WTC11 (cell line): Measurements from ENCODE around the gene YIF1A. TPM values are rescaled to one million over a fixed set of nuclear protein-coding genes. Genes with fewer than 3 reads are reported as not detected.

ENCODE experiments used
- ATAC-seq: fragments of 200-7000 bp; cut with Tn5 transposase; 2 replicates; pipeline ENCODE4 v1.10.0; 2021; ENCODE audit warnings: mild to moderate bottlenecking, moderate library complexity
- CTCF ChIA-PET: fragments of 300-600 bp; sonication (Branson Sonifier 250); formaldehyde crosslinking; loops from one replicate; lab custom pipeline; 2021; ENCODE audit warnings: antibody characterized with exemption; lab: Charles Lee
- POLR2A ChIA-PET: fragments of 350-600 bp; sonication (Branson Sonifier 250); formaldehyde crosslinking; loops from one replicate; lab custom pipeline; 2021; ENCODE audit warnings: antibody characterized with exemption; lab: Charles Lee
- DNase-seq: peaks from one replicate; pipeline ENCODE4 v3.0.0; 2021; ENCODE audit warnings: low spot score
- H3K27ac Mint-ChIP-seq: 2 replicates; pipeline ENCODE4 v1.8.0; 2021; ENCODE audit warnings: mixed read lengths
- H3K27me3 Mint-ChIP-seq: 2 replicates; pipeline ENCODE4 v1.8.0; 2021; ENCODE audit warnings: low read depth, mild to moderate bottlenecking, moderate library complexity, mixed read lengths
- H3K36me3 Mint-ChIP-seq: 2 replicates; pipeline ENCODE4 v1.8.0; 2021; ENCODE audit warnings: mixed read lengths
- H3K4me1 Mint-ChIP-seq: 2 replicates; pipeline ENCODE4 v1.8.0; 2022; ENCODE audit warnings: mixed read lengths
- H3K4me3 Mint-ChIP-seq: 2 replicates; pipeline ENCODE4 v1.8.0; 2021; ENCODE audit warnings: mild to moderate bottlenecking, moderate library complexity, mixed read lengths
- H3K9me3 Mint-ChIP-seq: 2 replicates; pipeline ENCODE4 v1.8.0; 2021; ENCODE audit warnings: mixed read lengths
- ATF1 ChIP-seq: sonication (generic); formaldehyde crosslinking; IDR thresholded peaks from 2 replicates; pipeline ENCODE4 v1.8.1; 2023; ENCODE audit warnings: mild to moderate bottlenecking, moderate library complexity, missing genetic modification reagents
- EMX1 ChIP-seq: fragments of 250-450 bp; sonication (Bioruptor Pico); IDR thresholded peaks from 2 replicates; pipeline ENCODE4 v1.8.0; 2021; ENCODE audit warnings: mild to moderate bottlenecking
- ERG ChIP-seq: fragments of 250-450 bp; sonication (Bioruptor Pico); IDR thresholded peaks from 2 replicates; pipeline ENCODE4 v1.8.0; 2021; ENCODE audit warnings: mild to moderate bottlenecking
- GRHL2 ChIP-seq: fragments of 250-450 bp; sonication (Bioruptor Pico); IDR thresholded peaks from 2 replicates; pipeline ENCODE4 v1.8.0; 2022; ENCODE audit warnings: mild to moderate bottlenecking, moderate library complexity; ENCODE audit not compliant: insufficient replicate concordance, severe bottlenecking
- JUN ChIP-seq: sonication (generic); formaldehyde crosslinking; IDR thresholded peaks from 2 replicates; pipeline ENCODE4 v1.8.0; 2023; ENCODE audit warnings: mild to moderate bottlenecking, missing genetic modification reagents
- KAT7 ChIP-seq: sonication (generic); formaldehyde crosslinking; IDR thresholded peaks from 2 replicates; pipeline ENCODE4 v1.8.1; 2023; ENCODE audit warnings: missing genetic modification reagents, mild to moderate bottlenecking, borderline replicate concordance
- NR2C2 ChIP-seq: sonication (generic); formaldehyde crosslinking; IDR thresholded peaks from 2 replicates; pipeline ENCODE4 v1.8.0; 2022; ENCODE audit warnings: mild to moderate bottlenecking, missing genetic modification reagents
- NR3C1 ChIP-seq: sonication (generic); formaldehyde crosslinking; conservative IDR thresholded peaks from 2 replicates; pipeline ENCODE4 v1.8.1; 2023; ENCODE audit warnings: low read depth, mild to moderate bottlenecking, missing genetic modification reagents
- PRDM15 ChIP-seq: sonication (generic); formaldehyde crosslinking; IDR thresholded peaks from 2 replicates; pipeline ENCODE4 v1.8.0; 2022; ENCODE audit warnings: missing genetic modification reagents
- PRRX2 ChIP-seq: fragments of 250-450 bp; sonication (Bioruptor Pico); IDR thresholded peaks from 2 replicates; pipeline ENCODE4 v1.8.0; 2021; ENCODE audit warnings: mild to moderate bottlenecking
- SMAD4 ChIP-seq: sonication (generic); formaldehyde crosslinking; IDR thresholded peaks from 2 replicates; pipeline ENCODE4 v1.8.0; 2022; ENCODE audit warnings: mild to moderate bottlenecking, missing genetic modification reagents
- SOX15 ChIP-seq: fragments of 250-450 bp; sonication (Bioruptor Pico); IDR thresholded peaks from 2 replicates; pipeline ENCODE4 v1.9.0; 2021; ENCODE audit warnings: mild to moderate bottlenecking
- SP1 ChIP-seq: sonication (generic); formaldehyde crosslinking; conservative IDR thresholded peaks from 2 replicates; pipeline ENCODE4 v1.8.1; 2022; ENCODE audit warnings: missing genetic modification reagents
- ZBTB43 ChIP-seq: sonication (generic); formaldehyde crosslinking; IDR thresholded peaks from 2 replicates; pipeline ENCODE4 v1.8.1; 2023; ENCODE audit warnings: mild to moderate bottlenecking, missing genetic modification reagents
- ZNF416 ChIP-seq: fragments of 250-450 bp; sonication (Bioruptor Pico); IDR thresholded peaks from 2 replicates; pipeline ENCODE4 v1.9.0; 2021; ENCODE audit warnings: mild to moderate bottlenecking, inconsistent platforms
- ZNF423 ChIP-seq: fragments of 250-450 bp; sonication (Bioruptor Pico); IDR thresholded peaks from 2 replicates; pipeline ENCODE4 v2.1.2; 2022; ENCODE audit warnings: mild to moderate bottlenecking, moderate library complexity
- ZNF671 ChIP-seq: fragments of 250-450 bp; sonication (Bioruptor Pico); IDR thresholded peaks from 2 replicates; pipeline ENCODE4 v1.8.0; 2021; ENCODE audit warnings: mild to moderate bottlenecking
- total RNA-seq: library from RNA; stranded (reverse); gene quantifications from 3 replicates; pipeline ENCODE4 v1.2.3, GENCODE V29; 2021
- TF ChIP-seq, protein P1 (sequence below): sonication (generic); formaldehyde crosslinking; IDR thresholded peaks from 2 replicates; pipeline ENCODE4 v1.8.1; 2023; ENCODE audit warnings: mild to moderate bottlenecking, missing genetic modification reagents, moderate library complexity
- TF ChIP-seq, protein P2 (sequence below): sonication (generic); formaldehyde crosslinking; IDR thresholded peaks from 2 replicates; pipeline ENCODE4 v1.8.1; 2022; ENCODE audit warnings: low read depth, mild to moderate bottlenecking, moderate library complexity, missing genetic modification reagents, borderline replicate concordance
- TF ChIP-seq, protein P3 (sequence below): sonication (generic); formaldehyde crosslinking; IDR thresholded peaks from 2 replicates; pipeline ENCODE4 v1.8.1; 2023; ENCODE audit warnings: mild to moderate bottlenecking, moderate library complexity, missing genetic modification reagents
- TF ChIP-seq, protein P4 (sequence below): sonication (generic); formaldehyde crosslinking; IDR thresholded peaks from 2 replicates; pipeline ENCODE4 v1.8.1; 2023; ENCODE audit warnings: mild to moderate bottlenecking, missing genetic modification reagents

The YIF1A gene
- total RNA-seq, 1 experiment from 2014 or later = 86.9 TPM

DNA sequence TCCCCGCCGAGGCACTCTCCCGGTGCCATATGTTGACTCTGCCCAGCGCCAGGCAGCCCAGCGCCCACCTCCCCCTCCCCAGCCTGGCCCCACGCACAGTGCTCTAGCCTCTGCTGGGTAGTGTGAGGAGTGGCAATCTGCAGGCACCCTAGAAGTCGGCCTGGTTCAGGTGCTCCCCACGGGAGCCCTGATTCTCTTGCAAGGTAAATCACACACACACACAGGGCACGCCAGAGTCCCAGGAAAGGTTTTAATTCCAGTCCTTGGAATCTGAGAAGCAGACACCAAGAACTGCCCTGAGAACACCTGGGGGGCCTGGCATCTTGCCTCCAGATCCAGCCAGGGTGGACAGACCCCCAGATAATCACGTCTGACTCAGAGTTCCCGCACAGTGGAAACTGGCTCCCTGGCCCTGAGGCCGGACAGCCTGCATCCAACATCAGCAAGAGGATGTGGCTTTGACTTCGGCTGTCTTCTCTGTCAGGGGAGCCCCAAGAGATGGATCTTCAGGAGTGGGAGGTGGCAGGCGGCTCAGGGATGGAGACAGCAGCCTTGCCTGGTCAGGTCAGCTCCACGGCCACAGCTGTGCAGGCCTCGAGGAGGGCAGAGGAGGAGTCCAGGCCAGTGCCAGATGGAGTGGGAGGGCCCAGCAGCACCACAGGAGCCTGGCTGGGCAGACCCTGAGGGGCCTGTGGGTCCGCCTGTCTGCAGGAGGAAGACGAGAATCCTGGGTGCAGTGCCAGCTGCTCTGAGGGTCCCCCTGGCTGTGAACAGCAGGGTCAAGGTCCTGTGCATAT is 48.4 kb upstream of the YIF1A start (continued):
- TF ChIP-seq, protein P1, sequence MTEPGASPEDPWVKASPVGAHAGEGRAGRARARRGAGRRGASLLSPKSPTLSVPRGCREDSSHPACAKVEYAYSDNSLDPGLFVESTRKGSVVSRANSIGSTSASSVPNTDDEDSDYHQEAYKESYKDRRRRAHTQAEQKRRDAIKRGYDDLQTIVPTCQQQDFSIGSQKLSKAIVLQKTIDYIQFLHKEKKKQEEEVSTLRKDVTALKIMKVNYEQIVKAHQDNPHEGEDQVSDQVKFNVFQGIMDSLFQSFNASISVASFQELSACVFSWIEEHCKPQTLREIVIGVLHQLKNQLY (CRISPR knock-in tag) = no peak
- TF ChIP-seq ZNF671 (CRISPR knock-in tag) = no peak
- no peak for TF ChIP-seq JUN (CRISPR knock-in tag)
- no peak for TF ChIP-seq ZNF423 (CRISPR knock-in tag)
- TF ChIP-seq ERG = no peak
- TF ChIP-seq GRHL2 (CRISPR knock-in tag) = no peak
- TF ChIP-seq, protein P2, sequence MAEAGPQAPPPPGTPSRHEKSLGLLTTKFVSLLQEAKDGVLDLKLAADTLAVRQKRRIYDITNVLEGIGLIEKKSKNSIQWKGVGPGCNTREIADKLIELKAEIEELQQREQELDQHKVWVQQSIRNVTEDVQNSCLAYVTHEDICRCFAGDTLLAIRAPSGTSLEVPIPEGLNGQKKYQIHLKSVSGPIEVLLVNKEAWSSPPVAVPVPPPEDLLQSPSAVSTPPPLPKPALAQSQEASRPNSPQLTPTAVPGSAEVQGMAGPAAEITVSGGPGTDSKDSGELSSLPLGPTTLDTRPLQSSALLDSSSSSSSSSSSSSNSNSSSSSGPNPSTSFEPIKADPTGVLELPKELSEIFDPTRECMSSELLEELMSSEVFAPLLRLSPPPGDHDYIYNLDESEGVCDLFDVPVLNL (CRISPR knock-in tag) = no peak
- TF ChIP-seq ATF1 = no peak

GRCh38 chr11:66336234-66337102 is 47.5 kb upstream of the YIF1A start, which contains the start of gene RIN1:
TSS of gene RIN1 (minus strand) at chr11:66336434. CDS start at chr11:66336402, 32 bp downstream.
- DNase-seq = peak; percentile 57
- Mint-ChIP-seq H3K27me3 (no peaks in the 10 kb centered on the region), H3K4me1 (peaks cover 16% of the 10 kb centered on the region), H3K27ac (0 out of 2 replicates have a peak within 1 kb of the TSS, but pooled peaks have one; percentile 78), H3K36me3 (peaks cover 3% of the 10 kb centered on the region), H3K4me3 (peak within 1 kb of the TSS; percentile 82), H3K9me3 (no peaks in the 10 kb centered on the region)
- ATAC-seq = peak; percentile 70
- CTCF ChIA-PET = interaction anchor here (0.5 to 8.7 kb wide), 22 partner anchors 8 to 291 kb away, joined by 3 to 319 read pairs (median 5); partner anchors contain the start of genes BRMS1, CD248, RAB1B and YIF1A
- POLR2A ChIA-PET = interaction anchor here (0.5 to 2.5 kb wide), 5 partner anchors 8 to 47 kb away, joined by 3 to 20 read pairs (median 4); partner anchors contain the start of genes BRMS1 and YIF1A
- TF ChIP-seq SMAD4 (CRISPR knock-in tag) (no peak), SOX15 (no peak), SP1 (CRISPR knock-in tag) (0 out of 2 replicates have a peak, but pooled peaks have one; percentile 46), PRRX2 (CRISPR knock-in tag) (0 out of 2 replicates have a peak, but pooled peaks have one; percentile 27), EMX1 (CRISPR knock-in tag) (0 out of 2 replicates have a peak, but pooled peaks have one; percentile 54), PRDM15 (CRISPR knock-in tag) (no peak), NR2C2 (CRISPR knock-in tag) (no peak), ZNF416 (CRISPR knock-in tag) (no peak), KAT7 (CRISPR knock-in tag) (no peak), ZBTB43 (CRISPR knock-in tag) (no peak), NR3C1 (CRISPR knock-in tag) (no peak)
- TF ChIP-seq, protein P3, sequence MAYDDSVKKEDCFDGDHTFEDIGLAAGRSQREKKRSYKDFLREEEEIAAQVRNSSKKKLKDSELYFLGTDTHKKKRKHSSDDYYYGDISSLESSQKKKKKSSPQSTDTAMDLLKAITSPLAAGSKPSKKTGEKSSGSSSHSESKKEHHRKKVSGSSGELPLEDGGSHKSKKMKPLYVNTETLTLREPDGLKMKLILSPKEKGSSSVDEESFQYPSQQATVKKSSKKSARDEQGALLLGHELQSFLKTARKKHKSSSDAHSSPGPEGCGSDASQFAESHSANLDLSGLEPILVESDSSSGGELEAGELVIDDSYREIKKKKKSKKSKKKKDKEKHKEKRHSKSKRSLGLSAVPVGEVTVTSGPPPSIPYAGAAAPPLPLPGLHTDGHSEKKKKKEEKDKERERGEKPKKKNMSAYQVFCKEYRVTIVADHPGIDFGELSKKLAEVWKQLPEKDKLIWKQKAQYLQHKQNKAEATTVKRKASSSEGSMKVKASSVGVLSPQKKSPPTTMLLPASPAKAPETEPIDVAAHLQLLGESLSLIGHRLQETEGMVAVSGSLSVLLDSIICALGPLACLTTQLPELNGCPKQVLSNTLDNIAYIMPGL (CRISPR knock-in tag) = peak; percentile 17; the same call in 1 of the 2 replicates
- TF ChIP-seq, protein P4, sequence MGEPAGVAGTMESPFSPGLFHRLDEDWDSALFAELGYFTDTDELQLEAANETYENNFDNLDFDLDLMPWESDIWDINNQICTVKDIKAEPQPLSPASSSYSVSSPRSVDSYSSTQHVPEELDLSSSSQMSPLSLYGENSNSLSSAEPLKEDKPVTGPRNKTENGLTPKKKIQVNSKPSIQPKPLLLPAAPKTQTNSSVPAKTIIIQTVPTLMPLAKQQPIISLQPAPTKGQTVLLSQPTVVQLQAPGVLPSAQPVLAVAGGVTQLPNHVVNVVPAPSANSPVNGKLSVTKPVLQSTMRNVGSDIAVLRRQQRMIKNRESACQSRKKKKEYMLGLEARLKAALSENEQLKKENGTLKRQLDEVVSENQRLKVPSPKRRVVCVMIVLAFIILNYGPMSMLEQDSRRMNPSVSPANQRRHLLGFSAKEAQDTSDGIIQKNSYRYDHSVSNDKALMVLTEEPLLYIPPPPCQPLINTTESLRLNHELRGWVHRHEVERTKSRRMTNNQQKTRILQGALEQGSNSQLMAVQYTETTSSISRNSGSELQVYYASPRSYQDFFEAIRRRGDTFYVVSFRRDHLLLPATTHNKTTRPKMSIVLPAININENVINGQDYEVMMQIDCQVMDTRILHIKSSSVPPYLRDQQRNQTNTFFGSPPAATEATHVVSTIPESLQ (CRISPR knock-in tag) = no peak
